ENCODE data around the gene RARB. TPM values are rescaled to one million over a fixed set of nuclear protein-coding genes. Genes with fewer than 3 reads are reported as not detected.

The RARB gene
- total and polyA plus RNA-seq, 2 donors (not counting 1 experiment from before 2014, with no cell fraction given): 9.4 to 13.3 TPM

GRCh38 chr3:25548836-25549235 lies 120.8 kb downstream of the RARB start:
- no peaks in the 10 kb centered on the region for H3K27me3 ChIP-seq (ENCODE audit: control insufficient read depth, insufficient read depth, low read length)
- H2AFZ ChIP-seq (ENCODE audit: low read length): no peak overlapping the region
- no peaks in the 10 kb centered on the region for H3K9me3 ChIP-seq (ENCODE audit: control insufficient read depth, insufficient read depth, low read depth, low read length)
- no peaks in the 10 kb centered on the region for H4K20me1 ChIP-seq (ENCODE audit: control insufficient read depth, extremely low read depth, insufficient read depth, low read length)
- H3K9ac ChIP-seq (ENCODE audit: insufficient read depth, low read length): no peak overlapping the region
- no peak overlapping the region for H3K4me2 ChIP-seq (ENCODE audit: extremely low read depth, insufficient read depth, low read length)
- no peaks in the 10 kb centered on the region for H3K4me1 ChIP-seq (ENCODE audit: control insufficient read depth, extremely low read depth, insufficient read depth, low read length)
- no peaks in the 10 kb centered on the region for H3K36me3 ChIP-seq (ENCODE audit: control insufficient read depth, insufficient read depth, low read length)
- H3K27ac ChIP-seq (ENCODE audit: insufficient read depth, low read length): no peak overlapping the region
- H3K4me3 ChIP-seq (replicated peaks in 1 of 4; ENCODE audit: control extremely low read depth in 1 of 4, insufficient read depth in 1 of 4, low read depth in 3 of 4, low read length in 4 of 4): no peak overlapping the region
- TF ChIP-seq EZH2 (IDR thresholded peaks at IDR 0.05; ENCODE audit: low read length, missing control alignments) (no peak), CTCF (conservative IDR thresholded peaks at IDR 0.05 in 1 of 2, IDR thresholded peaks at IDR 0.05 in 1 of 2; ENCODE audit: low read depth in 1 of 2, low read length in 2 of 2) (no peak)
- H3K79me2 ChIP-seq (ENCODE audit: control insufficient read depth, insufficient read depth, low read length): no peaks in the 10 kb centered on the region
- DNase-seq (ENCODE audit: low read depth in 2 of 2): peak in 1 of 2 donors; percentile 59

GRCh38 chr3:25552251-25552650 lies 124.2 kb downstream of the RARB start:
- Histone ChIP-seq H3K4me2 (ENCODE audit: extremely low read depth, insufficient read depth, low read length) (no peak overlapping the region), H3K36me3 (ENCODE audit: control insufficient read depth, insufficient read depth, low read length) (no peaks in the 10 kb centered on the region), H3K9ac (ENCODE audit: insufficient read depth, low read length) (no peak overlapping the region), H3K4me3 (replicated peaks in 1 of 4; ENCODE audit: control extremely low read depth in 1 of 4, insufficient read depth in 1 of 4, low read depth in 3 of 4, low read length in 4 of 4) (no peak overlapping the region), H4K20me1 (ENCODE audit: control insufficient read depth, extremely low read depth, insufficient read depth, low read length) (no peaks in the 10 kb centered on the region), H3K4me1 (ENCODE audit: control insufficient read depth, extremely low read depth, insufficient read depth, low read length) (no peaks in the 10 kb centered on the region), H2AFZ (ENCODE audit: low read length) (no peak overlapping the region), H3K27me3 (ENCODE audit: control insufficient read depth, insufficient read depth, low read length) (no peaks in the 10 kb centered on the region), H3K79me2 (ENCODE audit: control insufficient read depth, insufficient read depth, low read length) (no peaks in the 10 kb centered on the region), H3K9me3 (ENCODE audit: control insufficient read depth, insufficient read depth, low read depth, low read length) (no peaks in the 10 kb centered on the region), H3K27ac (ENCODE audit: insufficient read depth, low read length) (no peak overlapping the region)
- TF ChIP-seq EZH2 (IDR thresholded peaks at IDR 0.05; ENCODE audit: low read length, missing control alignments): no peak
- TF ChIP-seq CTCF (conservative IDR thresholded peaks at IDR 0.05 in 1 of 2, IDR thresholded peaks at IDR 0.05 in 1 of 2; ENCODE audit: low read depth in 1 of 2, low read length in 2 of 2): no peak
- DNase-seq (ENCODE audit: low read depth in 2 of 2): no peak

- TF ChIP-seq EZH2 (IDR thresholded peaks at IDR 0.05; ENCODE audit: low read length, missing control alignments) (no peak), CTCF (conservative IDR thresholded peaks at IDR 0.05 in 1 of 2, IDR thresholded peaks at IDR 0.05 in 1 of 2; ENCODE audit: low read depth in 1 of 2, low read length in 2 of 2) (no peak)
- Histone ChIP-seq H3K4me3 (replicated peaks in 1 of 4; ENCODE audit: control extremely low read depth in 1 of 4, insufficient read depth in 1 of 4, low read depth in 3 of 4, low read length in 4 of 4) (no peak overlapping the region), H3K79me2 (ENCODE audit: control insufficient read depth, insufficient read depth, low read length) (no peaks in the 10 kb centered on the region), H3K27me3 (ENCODE audit: control insufficient read depth, insufficient read depth, low read length) (no peaks in the 10 kb centered on the region), H3K4me1 (ENCODE audit: control insufficient read depth, extremely low read depth, insufficient read depth, low read length) (no peaks in the 10 kb centered on the region), H3K9me3 (ENCODE audit: control insufficient read depth, insufficient read depth, low read depth, low read length) (no peaks in the 10 kb centered on the region), H3K27ac (ENCODE audit: insufficient read depth, low read length) (no peak overlapping the region), H4K20me1 (ENCODE audit: control insufficient read depth, extremely low read depth, insufficient read depth, low read length) (no peaks in the 10 kb centered on the region), H3K4me2 (ENCODE audit: extremely low read depth, insufficient read depth, low read length) (no peak overlapping the region), H3K9ac (ENCODE audit: insufficient read depth, low read length) (no peak overlapping the region), H2AFZ (ENCODE audit: low read length) (no peak overlapping the region), H3K36me3 (ENCODE audit: control insufficient read depth, insufficient read depth, low read length) (no peaks in the 10 kb centered on the region)
- DNase-seq (ENCODE audit: low read depth in 2 of 2): peak in 1 of 2 donors; percentile 58
Observed at GRCh38 chr3:25554376-25554775, 126.3 kb downstream of the RARB start.

Measured in fibroblast of lung (primary cell).